Glomerular visceral epithelial cell (primary cell): ENCODE results near the gene RP9.

Source experiments
- DNase-seq: peaks from one replicate; pipeline ENCODE4 v3.0.0-alpha.2; 2016; ENCODE audit errors: extremely low spot score

The RP9 gene

DNA sequence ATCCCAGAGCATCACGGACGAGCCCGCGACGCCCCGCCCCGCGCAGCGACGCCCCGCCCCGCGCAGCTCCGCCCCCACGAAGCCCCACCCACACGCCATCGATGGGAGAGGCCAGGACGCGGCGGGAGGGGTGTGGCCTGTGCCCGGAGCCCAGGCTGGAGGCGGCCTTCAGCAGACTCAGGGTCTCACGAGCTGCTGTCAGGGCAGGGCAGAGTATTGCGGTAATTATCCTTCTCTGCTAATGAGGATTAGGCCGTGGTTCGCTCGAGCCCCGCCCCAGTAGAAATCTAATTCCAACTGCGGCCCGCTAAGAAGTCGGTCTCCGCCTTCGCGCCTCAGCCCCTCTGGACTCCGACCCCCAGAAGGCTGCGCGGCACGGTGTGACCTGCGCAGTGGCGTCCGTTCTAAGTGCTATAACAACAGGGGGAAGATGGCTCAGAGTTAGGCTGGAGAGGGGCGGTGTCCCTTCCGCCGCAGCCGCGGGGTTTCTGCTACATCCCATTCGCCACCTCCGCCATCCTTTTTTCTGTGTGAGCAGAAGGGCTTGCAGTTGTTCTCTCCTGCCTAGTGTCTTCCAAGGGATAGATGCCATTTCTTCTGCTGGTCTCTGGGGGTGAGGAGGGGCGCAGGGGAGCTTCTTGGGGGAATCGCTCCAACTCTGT, 46.3 kb downstream of the RP9 start:
- peak; percentile 96 for DNase-seq

DNA sequence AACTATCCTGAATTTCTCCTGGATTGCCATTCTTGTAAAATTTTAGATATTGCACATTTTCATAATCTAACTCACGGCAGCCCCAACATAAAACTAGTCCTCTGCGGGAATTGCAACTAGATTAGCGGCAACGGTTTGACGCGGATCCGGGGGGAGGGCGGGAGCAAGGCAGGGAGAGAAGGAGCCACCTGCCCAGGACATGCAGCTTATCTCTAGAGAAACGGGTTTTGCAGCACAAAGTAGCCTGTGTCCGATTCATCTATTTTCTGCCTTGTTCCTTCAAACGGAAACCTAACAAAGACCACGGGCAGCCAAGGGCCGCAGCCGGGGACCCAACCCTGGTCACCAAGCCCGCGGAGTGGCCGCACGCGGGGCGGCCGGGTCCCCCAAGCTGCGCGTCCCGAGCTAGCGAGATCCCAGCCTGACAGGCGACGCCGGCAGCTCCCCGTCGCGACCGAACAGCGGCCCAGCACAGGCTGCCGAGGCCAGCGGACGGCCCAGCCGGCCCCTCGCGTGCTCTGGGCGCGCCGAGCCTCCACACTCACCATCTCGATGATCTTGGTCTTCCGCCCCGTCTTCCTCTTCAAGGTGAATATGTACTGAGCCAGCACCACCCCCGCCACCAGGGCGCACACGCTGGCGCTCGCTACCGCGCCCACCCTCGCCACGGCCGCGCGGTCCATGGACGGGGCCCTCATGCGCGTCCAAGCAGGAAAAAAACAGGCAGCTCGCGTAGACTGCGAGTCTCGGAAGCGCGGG, 47.0 kb downstream of the RP9 start, which contains the start of gene NT5C3A:
Gene NT5C3A, minus strand, starts transcription at position 754 of the 759 bp plus-strand sequence. Its CDS starts 71 bp downstream, at position 683.
- DNase-seq: peak; percentile 34

DNA sequence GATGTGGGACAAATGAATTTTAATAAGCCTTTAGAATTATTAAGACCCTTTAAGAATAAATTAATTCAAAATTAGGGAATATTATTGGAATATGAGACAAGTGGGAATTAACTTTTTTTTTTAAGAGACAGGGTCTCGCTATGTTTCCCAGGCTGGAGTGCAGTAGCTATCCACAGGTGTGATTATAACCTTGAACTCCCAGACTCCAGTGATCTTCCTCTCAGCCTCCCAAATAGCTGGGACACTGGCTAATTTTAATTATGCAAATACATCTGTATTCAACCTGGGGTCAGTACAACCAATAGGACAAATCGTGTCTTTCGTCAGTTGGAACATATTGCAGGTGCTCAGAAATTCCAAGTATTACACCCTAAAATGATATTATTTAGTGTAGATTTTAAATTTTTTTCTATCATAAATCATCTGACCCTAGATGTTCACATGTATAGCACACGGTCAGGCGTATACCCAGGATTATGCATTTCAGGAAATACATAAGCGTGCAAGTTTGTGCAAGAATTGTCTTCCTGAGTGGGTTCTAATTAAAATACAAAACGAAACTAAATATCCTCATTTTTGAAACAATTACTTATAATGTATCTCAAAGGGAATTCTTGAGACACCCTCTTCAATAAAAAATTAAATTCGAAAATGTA, 47.8 kb downstream of the RP9 start:
- no peak for DNase-seq

DNA sequence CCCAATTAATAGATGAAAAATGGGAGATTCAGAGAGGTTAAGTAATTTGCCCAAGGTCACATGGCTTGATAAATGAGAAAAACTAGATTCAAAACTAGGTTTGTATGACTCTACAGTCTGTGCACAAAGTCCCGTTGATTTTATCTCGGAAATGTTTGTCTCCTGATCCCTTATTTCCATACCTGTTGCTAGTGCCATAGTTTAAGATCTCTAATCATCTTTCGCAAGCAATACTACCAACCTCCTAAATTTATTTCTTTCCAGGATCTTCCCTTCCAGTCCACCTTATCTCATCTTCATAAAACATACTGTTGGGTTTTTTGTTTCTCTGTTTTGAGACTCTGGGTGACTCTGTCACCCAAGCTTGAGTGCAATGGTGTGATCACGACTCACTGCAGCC, 49.6 kb downstream of the RP9 start:
- no peak for DNase-seq

DNA sequence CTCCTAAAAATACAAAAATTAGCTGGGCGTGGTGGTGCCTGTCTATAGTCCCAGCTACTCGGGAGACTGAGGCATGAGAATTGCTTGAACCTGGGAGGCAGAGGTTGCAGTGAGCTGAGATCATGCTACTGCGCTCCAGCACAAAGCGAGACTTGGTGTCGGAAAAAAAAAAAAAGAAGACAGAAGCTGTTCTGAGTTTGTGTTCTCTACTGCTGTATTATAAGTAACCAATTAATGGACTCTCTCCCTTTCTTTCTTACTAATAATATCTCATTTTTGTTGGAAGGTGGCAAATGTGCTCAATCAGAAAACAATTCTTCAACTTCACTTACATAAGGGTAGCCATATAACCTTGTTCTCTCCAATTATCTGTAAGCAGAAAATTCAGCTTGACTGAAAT, 54.0 kb downstream of the RP9 start:
- DNase-seq: no peak

DNA sequence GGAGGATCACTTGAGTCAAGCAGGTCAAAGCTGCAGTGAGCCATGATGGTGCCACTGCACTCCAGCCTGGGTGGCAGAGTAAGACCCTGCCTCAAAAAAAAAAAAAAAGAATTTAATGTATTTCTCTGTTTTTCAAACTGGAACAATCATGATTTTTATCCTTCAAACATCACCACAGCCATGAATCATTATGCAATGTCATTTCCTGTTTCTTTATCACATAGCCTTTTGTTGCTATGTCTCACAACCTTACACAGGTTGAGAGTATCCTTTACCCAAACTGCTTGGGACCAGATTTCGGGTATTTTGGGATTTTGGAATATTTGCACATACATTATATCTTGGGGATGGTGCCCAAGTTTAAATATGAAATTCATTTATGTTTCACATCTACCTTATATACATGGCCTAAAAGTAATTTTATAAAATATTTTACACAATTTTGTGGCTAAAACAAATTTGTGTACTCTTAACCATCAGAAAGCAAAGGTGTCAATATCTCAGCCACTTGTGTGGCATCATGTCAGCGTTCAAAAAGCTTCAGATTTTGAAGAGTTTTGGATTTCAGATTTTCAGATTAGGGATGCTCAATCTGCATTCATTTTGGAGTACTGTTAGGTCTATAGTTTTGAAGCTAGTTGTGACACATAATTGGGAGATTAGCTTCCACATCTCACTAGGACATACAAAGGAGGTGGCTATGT, 54.8 kb downstream of the RP9 start:
- no peak for DNase-seq

DNA sequence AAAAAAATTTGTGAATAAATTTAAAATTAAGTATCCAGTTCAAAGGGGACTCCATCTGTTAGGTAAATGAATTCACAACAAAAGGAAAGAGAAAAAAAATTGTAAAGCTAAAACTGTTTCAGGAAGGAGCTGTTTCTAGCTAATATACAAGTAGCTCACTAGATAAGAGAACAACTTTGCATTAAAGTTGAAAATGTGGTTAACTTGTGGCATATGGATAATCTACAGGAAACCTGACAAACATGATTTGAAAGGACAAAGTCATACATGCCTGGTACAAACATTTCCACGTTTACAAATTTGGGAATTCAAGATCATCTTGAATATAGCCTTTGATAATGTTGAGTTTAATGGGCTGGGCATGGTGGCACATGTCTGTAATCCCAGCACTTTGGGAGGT, 55.5 kb downstream of the RP9 start:
- no peak for DNase-seq

DNA sequence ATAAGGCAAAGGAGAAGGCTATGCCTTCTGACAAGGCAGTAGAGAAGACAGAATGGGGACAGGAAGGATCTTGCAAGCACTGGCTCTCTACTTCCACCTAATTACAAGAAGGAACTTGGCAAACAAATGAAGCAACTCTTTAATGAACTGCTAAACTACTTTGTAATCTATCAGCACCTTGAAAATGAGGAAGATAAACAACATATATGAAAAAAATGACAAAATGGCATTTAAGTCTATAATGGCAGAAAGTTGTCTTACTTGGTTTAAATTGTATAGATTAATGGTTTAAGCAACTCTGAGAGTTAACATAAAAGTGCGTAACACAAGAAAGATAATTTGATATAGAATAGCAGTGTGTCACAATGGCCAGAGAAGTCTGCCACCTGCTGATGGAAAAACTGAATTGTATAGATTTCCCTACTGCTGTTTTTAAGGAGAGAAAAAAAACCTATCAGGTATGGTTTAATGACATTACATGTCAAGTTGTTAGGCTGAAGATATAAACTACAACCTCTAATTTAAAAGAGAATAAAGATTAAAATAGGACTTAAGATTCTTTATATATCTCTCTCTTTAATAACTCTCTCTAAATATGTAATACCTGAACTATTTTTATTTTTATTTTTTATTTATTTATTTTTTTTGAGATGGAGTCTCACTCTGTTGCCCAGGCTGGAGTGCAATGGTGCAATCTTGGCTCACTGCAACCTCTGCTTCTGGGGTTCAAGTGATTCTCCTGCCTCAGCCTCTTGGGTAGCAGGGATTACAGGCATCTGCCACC, 58.5 kb downstream of the RP9 start:
- peak; percentile 53 for DNase-seq

DNA sequence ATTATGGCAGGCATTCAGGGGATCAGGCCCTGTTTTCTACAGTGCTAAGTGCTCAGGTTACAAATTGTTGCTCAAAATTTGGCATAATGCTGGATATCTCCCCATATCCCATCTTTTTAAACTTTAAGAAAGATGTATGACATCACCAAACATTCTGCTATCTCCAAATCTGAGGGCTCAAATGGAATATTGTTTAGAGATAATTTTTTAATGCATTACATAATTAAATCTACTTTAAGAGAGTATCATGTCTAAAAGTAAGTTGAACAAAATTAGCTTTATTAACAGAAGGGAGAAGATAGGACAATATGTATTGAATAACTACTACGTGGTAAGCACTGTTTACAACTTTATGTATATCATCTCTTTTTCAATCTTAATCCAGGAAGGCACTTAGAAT, 60.5 kb downstream of the RP9 start:
- no peak for DNase-seq

DNA sequence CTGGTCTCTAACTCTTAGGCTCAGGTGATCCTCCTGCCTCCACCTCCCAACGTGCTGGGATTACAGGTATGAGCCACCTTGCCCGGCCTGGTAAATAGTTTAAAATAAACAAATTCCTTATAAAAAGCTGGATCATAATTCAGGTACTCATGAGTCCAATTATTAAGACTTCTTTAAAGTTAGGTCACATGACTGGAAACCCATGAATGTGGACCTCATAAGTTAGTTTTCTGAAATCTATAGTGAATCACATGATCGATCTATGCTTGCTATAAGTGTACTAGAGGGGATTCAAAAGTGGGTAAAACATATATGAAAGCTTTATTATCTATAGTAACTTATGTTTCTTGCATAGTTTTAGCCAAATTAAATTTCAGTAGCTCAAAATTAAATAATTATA, 60.9 kb downstream of the RP9 start:
- DNase-seq: no peak

DNA sequence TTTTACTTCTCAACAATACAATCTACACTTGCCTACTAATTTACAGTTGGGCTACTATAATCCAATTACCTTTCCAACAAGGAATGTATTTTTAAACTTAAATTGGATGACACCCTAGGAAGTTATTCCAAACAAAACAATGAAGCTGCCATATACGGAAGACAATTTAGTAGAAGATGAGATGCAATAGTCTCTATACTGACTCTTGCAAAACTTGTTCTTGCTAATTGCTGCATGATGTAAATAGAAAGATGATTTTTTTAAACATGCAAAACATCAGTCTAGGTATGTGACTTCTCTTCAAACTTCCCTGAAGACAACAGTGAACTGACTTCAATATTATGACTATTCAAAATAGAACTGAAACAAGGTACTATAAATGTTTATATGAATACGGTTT, 64.2 kb downstream of the RP9 start:
- no peak for DNase-seq
